ENCODE results near the gene ATP23. TPM values are rescaled to one million over a fixed set of nuclear protein-coding genes. Genes with fewer than 3 reads are reported as not detected.

The ATP23 gene
- total RNA-seq, 1 donor from 2014 or later: 2.6 TPM

DNA sequence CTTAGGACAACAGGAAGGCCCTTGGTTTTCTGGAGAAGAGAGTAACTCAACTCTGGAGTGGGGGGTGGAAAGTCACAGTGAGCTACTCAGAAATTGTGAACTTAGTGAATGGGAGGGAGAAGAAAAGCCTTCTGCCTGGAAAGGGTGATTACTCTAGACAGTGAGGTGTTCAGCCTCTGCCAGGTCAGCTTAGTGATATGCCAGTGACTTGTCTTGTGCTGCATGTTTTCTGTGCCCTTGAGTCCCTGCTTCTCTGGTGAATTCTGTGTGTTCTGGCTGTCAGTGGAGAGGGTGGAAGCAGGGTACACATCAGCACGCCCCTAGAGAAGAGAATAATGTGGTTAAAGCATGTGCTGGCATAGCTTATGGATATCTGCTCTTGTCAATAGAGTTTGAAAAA is 13.4 kb downstream of the ATP23 start:
- Mint-ChIP-seq H3K4me3 (ENCODE audit: unreplicated experiment) (no peak overlapping the region), H3K27ac (ENCODE audit: unreplicated experiment) (no peak overlapping the region), H3K4me1 (ENCODE audit: unreplicated experiment) (no peaks in the 10 kb centered on the region), H3K36me3 (ENCODE audit: unreplicated experiment) (peaks cover 41% of the 10 kb centered on the region), H3K27me3 (ENCODE audit: unreplicated experiment) (no peaks in the 10 kb centered on the region), H3K9me3 (ENCODE audit: unreplicated experiment) (peaks cover 22% of the 10 kb centered on the region)
- DNase-seq (ENCODE audit: extremely low spot score, unreplicated experiment): no peak
- TF ChIP-seq, protein P1, sequence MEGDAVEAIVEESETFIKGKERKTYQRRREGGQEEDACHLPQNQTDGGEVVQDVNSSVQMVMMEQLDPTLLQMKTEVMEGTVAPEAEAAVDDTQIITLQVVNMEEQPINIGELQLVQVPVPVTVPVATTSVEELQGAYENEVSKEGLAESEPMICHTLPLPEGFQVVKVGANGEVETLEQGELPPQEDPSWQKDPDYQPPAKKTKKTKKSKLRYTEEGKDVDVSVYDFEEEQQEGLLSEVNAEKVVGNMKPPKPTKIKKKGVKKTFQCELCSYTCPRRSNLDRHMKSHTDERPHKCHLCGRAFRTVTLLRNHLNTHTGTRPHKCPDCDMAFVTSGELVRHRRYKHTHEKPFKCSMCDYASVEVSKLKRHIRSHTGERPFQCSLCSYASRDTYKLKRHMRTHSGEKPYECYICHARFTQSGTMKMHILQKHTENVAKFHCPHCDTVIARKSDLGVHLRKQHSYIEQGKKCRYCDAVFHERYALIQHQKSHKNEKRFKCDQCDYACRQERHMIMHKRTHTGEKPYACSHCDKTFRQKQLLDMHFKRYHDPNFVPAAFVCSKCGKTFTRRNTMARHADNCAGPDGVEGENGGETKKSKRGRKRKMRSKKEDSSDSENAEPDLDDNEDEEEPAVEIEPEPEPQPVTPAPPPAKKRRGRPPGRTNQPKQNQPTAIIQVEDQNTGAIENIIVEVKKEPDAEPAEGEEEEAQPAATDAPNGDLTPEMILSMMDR (IDR thresholded peaks at IDR 0.05): no peak

DNA sequence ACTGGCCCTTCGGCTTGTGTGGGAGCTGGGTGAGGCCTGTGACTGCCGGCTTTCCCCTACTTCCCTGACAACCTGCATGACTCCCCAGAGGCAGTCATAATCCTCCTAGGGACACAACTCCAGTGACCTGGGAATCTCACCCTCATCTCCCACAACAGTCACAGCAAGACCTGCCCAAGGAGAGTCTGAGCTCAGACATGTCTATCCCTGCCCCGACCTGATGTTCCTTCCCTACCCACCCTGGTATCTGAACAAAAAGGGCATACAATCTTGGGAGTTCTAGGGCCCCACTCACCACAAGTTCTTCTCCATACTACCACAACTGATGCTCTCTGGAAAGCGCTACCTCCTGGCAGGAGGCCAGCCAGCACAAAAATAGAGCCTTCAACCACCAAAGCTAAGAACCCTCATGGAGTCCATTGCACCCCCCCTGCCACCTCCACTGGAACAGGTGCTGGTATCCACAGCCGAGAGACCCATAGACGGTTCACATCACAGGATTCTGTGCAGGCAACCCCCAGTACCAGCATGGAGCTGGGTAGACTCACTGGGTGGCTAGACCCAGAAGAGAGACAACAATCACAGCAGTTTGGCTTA is 16.8 kb downstream of the ATP23 start:
- peaks cover 37% of the 10 kb centered on the region for H3K36me3 Mint-ChIP-seq (ENCODE audit: unreplicated experiment)
- H3K9me3 Mint-ChIP-seq (ENCODE audit: unreplicated experiment): peaks cover 47% of the 10 kb centered on the region
- no peaks in the 10 kb centered on the region for H3K4me1 Mint-ChIP-seq (ENCODE audit: unreplicated experiment)
- H3K4me3 Mint-ChIP-seq (ENCODE audit: unreplicated experiment): no peak overlapping the region
- H3K27ac Mint-ChIP-seq (ENCODE audit: unreplicated experiment): no peak overlapping the region
- no peaks in the 10 kb centered on the region for H3K27me3 Mint-ChIP-seq (ENCODE audit: unreplicated experiment)
- DNase-seq (ENCODE audit: extremely low spot score, unreplicated experiment): no peak
- TF ChIP-seq, protein P1 (IDR thresholded peaks at IDR 0.05): no peak

DNA sequence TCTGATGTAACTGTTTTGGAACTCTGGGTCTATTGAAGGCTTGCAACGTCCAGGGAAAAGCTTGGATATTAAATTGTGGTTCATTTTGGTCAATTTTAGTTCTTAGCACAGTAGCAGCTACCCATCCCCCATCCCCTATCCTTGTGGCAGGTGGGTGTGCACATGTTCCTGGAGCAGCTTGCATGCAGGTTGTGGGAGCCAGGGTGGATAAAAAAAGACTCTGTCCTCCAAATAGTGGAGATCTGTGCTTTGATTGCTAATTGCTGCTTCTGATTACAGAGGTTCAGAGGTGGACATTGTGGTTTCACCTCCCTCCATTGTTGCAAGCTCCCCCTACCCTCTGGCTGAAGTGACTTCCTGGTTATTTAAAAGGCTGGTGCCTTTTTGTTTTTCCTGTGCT is 23.1 kb downstream of the ATP23 start:
- Mint-ChIP-seq H3K4me1 (ENCODE audit: unreplicated experiment) (no peaks in the 10 kb centered on the region), H3K27me3 (ENCODE audit: unreplicated experiment) (peaks cover 4% of the 10 kb centered on the region), H3K4me3 (ENCODE audit: unreplicated experiment) (no peak overlapping the region), H3K9me3 (ENCODE audit: unreplicated experiment) (peaks cover 47% of the 10 kb centered on the region), H3K27ac (ENCODE audit: unreplicated experiment) (no peak overlapping the region), H3K36me3 (ENCODE audit: unreplicated experiment) (peaks cover 2% of the 10 kb centered on the region)
- TF ChIP-seq, protein P1 (IDR thresholded peaks at IDR 0.05): no peak
- DNase-seq (ENCODE audit: extremely low spot score, unreplicated experiment): no peak

DNA sequence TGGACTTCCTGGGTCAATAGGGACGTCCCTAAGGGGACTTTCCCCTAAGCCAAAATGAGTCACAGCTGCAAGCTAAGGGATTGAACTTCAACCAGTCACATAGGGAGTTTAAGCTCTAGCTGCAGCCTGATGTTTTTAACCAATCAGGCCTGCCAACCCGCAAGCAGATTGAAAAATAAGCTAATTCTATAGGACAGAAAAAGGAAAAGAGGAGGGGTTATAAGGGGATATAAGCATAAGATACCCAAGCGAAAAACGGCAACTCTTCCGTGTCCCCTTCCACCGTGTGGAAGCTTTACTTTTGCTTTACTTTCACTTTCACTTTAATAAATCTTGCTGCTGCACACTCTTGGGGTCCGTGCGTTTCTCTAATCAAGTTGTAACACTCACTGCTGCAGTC is 24.4 kb downstream of the ATP23 start:
- H3K36me3 Mint-ChIP-seq (ENCODE audit: unreplicated experiment): peaks cover 2% of the 10 kb centered on the region
- no peaks in the 10 kb centered on the region for H3K4me1 Mint-ChIP-seq (ENCODE audit: unreplicated experiment)
- no peak overlapping the region for H3K27ac Mint-ChIP-seq (ENCODE audit: unreplicated experiment)
- peaks cover 4% of the 10 kb centered on the region for H3K27me3 Mint-ChIP-seq (ENCODE audit: unreplicated experiment)
- H3K4me3 Mint-ChIP-seq (ENCODE audit: unreplicated experiment): no peak overlapping the region
- TF ChIP-seq, protein P1 (IDR thresholded peaks at IDR 0.05): no peak
- no peak for DNase-seq (ENCODE audit: extremely low spot score, unreplicated experiment)
- peaks cover 44% of the 10 kb centered on the region for H3K9me3 Mint-ChIP-seq (ENCODE audit: unreplicated experiment)

DNA sequence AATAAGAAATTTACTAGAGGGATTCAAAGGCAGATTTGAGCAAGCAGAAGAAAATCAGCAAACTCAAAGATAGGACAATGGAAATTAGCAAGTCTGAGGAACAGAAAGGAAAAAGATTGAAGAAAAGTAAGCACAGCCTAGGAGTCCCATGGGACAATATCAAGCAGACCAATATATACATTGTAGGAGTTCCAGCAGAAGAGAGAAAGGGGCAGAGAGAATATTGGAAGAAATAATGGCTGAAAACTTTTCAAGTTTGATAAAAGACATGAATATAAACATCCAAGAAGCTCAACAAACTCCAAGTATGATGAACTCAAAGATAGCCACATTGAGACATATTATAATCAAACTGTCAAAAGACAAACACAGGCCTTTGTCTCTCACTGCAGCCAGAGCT is 25.2 kb downstream of the ATP23 start:
- H3K4me3 Mint-ChIP-seq (ENCODE audit: unreplicated experiment): no peak overlapping the region
- DNase-seq (ENCODE audit: extremely low spot score, unreplicated experiment): no peak
- H3K27ac Mint-ChIP-seq (ENCODE audit: unreplicated experiment): no peak overlapping the region
- no peaks in the 10 kb centered on the region for H3K4me1 Mint-ChIP-seq (ENCODE audit: unreplicated experiment)
- H3K36me3 Mint-ChIP-seq (ENCODE audit: unreplicated experiment): peaks cover 2% of the 10 kb centered on the region
- H3K9me3 Mint-ChIP-seq (ENCODE audit: unreplicated experiment): peaks cover 38% of the 10 kb centered on the region
- TF ChIP-seq, protein P1 (IDR thresholded peaks at IDR 0.05): no peak
- H3K27me3 Mint-ChIP-seq (ENCODE audit: unreplicated experiment): peaks cover 4% of the 10 kb centered on the region

All from osteocyte (in vitro differentiated cells).